Measurements from ENCODE around the gene AHSA1. TPM values are rescaled to one million over a fixed set of nuclear protein-coding genes. Genes with fewer than 3 reads are reported as not detected.

The AHSA1 gene
- 267 to 307 TPM (median 301 TPM) in 5 replicates for total RNA-seq (2022; extraction: Qiagen RNA extraction; ENCODE audit: low read depth)

GRCh38 chr14:77457522-77458248, at the start of gene AHSA1, which contains the start of gene VIPAS39:
AHSA1 (plus strand) TSS chr14:77458093; CDS start chr14:77458190, 97 bp downstream.
VIPAS39 (minus strand) TSS chr14:77457601; CDS start chr14:77454102, 3,499 bp downstream.

DNA sequence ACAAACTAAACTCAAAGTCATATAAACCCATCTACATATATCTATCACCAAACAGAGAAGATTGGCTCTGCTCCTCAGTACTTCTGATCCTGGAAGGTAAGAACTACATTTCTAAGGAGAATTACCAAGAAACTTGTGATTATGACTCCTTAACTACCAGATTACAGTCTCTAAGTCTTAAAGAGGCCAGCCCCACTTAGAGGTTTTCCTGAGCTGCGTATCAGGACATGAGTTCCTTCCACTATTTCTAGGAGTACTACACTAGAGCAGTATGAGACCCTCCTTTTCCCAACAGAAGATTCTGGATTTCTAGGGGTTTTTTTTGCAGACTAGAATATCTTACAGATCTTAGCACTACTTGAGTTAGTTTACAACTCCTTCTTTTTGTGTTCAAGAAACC, 34.5 kb upstream of the AHSA1 start, which contains the start of gene NOXRED1:
TSS of gene NOXRED1 (minus strand) at position 101 of the 400 bp plus-strand sequence. CDS start 634 bp downstream, outside the sequence.

GRCh38 chr14:77498120-77498979, 40.5 kb downstream of the AHSA1 start, which contains the start of gene ISM2:
ISM2 (minus strand) TSS chr14:77498816; CDS start chr14:77498793, 23 bp downstream.

Other genes starting within 250 kb of the AHSA1 start
- gene NGB, start 186.9 kb upstream of the AHSA1 start, total RNA-seq (2022; extraction: Qiagen RNA extraction; ENCODE audit: low read depth), result not detected in 5 replicates
- gene POMT2, start 137.2 kb upstream of the AHSA1 start, total RNA-seq (2022; extraction: Qiagen RNA extraction; ENCODE audit: low read depth), result 29.0 to 40.8 TPM (median 32.9 TPM) in 5 replicates
- 32.3 to 35.7 TPM (median 32.9 TPM) in 5 replicates for gene GSTZ1, start 137.1 kb upstream of the AHSA1 start, total RNA-seq (2022; extraction: Qiagen RNA extraction; ENCODE audit: low read depth)
- 5.7 to 9.1 TPM (median 7.4 TPM) in 5 replicates for gene TMED8, start 81.0 kb upstream of the AHSA1 start, total RNA-seq (2022; extraction: Qiagen RNA extraction; ENCODE audit: low read depth)
- gene SAMD15, start 80.7 kb upstream of the AHSA1 start, total RNA-seq (2022; extraction: Qiagen RNA extraction; ENCODE audit: low read depth), result 1.6 to 3.0 TPM (median 2.2 TPM) in 5 replicates
- 0.11 to 0.17 TPM in 2 of 5 replicates, not detected in the others for gene NOXRED1, start 34.6 kb upstream of the AHSA1 start, total RNA-seq (2022; extraction: Qiagen RNA extraction; ENCODE audit: low read depth)
- gene VIPAS39, start 492 bp upstream of the AHSA1 start, total RNA-seq (2022; extraction: Qiagen RNA extraction; ENCODE audit: low read depth), result 13.3 to 17.1 TPM (median 15.2 TPM) in 5 replicates
- 0.39 to 0.42 TPM (median 0.41 TPM) in 5 replicates for gene ISM2, start 40.7 kb downstream of the AHSA1 start, total RNA-seq (2022; extraction: Qiagen RNA extraction; ENCODE audit: low read depth)
- gene SPTLC2, start 158.5 kb downstream of the AHSA1 start, total RNA-seq (2022; extraction: Qiagen RNA extraction; ENCODE audit: low read depth), result 25.2 to 32.7 TPM (median 29.3 TPM) in 5 replicates
- 15.4 to 19.0 TPM (median 16.1 TPM) in 5 replicates for gene ALKBH1, start 249.9 kb downstream of the AHSA1 start, total RNA-seq (2022; extraction: Qiagen RNA extraction; ENCODE audit: low read depth)

Measured in A549 treated with CpdA at 1 μM for 4 hours (cell line).